Keratinocyte (primary cell): Measurements from ENCODE around the gene S100Z. TPM values are rescaled to one million over a fixed set of nuclear protein-coding genes. Genes with fewer than 3 reads are reported as not detected.

Source experiments
- DNase-seq: peaks from one replicate; pipeline ENCODE4 v3.0.0-alpha.2; 2011; ENCODE audit warnings: low read depth, missing footprints, low spot score
- FAIRE-seq: peaks from 2 replicates; lab custom pipeline; 2011; peaks lifted over from hg19 to GRCh38; lab: Jason Lieb, UNC
- H2AFZ ChIP-seq: 2 replicates; pipeline ENCODE4 v1.6.0; 2012; ENCODE audit warnings: low read length, control low read depth, inconsistent platforms; ENCODE audit not compliant: control insufficient read depth
- H3K27ac ChIP-seq: 2 replicates; pipeline ENCODE4 v1.5.1; 2011; ENCODE audit warnings: low read length; ENCODE audit not compliant: control insufficient read depth, insufficient read depth
- H3K27me3 ChIP-seq: 3 replicates; pipeline ENCODE4 v1.6.0; 2011; ENCODE audit warnings: low read length; ENCODE audit not compliant: control insufficient read depth, insufficient read depth; ENCODE audit errors: extremely low read depth
- H3K36me3 ChIP-seq, 2 experiments: 2 replicates in 1 of 2; 3 replicates in 1 of 2; pipeline ENCODE4 v1.5.1; 2011; ENCODE audit warnings: low read length in 2 of 2, mild to moderate bottlenecking in 1 of 2; ENCODE audit not compliant: control insufficient read depth in 2 of 2, insufficient read depth in 2 of 2; ENCODE audit errors: extremely low read depth in 1 of 2
- H3K4me1 ChIP-seq: 3 replicates; pipeline ENCODE4 v1.5.1; 2011; ENCODE audit warnings: low read length; ENCODE audit not compliant: control insufficient read depth, insufficient read depth; ENCODE audit errors: extremely low read depth
- H3K4me2 ChIP-seq: 3 replicates; pipeline ENCODE4 v1.6.0; 2011; ENCODE audit warnings: low read depth, low read length; ENCODE audit not compliant: control insufficient read depth, insufficient read depth; ENCODE audit errors: extremely low read depth
- H3K4me3 ChIP-seq, 3 experiments: fragments of 200-600 bp in 1 of 3; sonication (generic) in 1 of 3; 2 replicates in 2 of 3; 3 replicates in 1 of 3; pipeline ENCODE4 v1.5.1; 2011 to 2016; ENCODE audit warnings: low read length in 3 of 3, mild to moderate bottlenecking in 3 of 3, control low read depth in 2 of 3, inconsistent platforms in 1 of 3, low read depth in 1 of 3, mixed read lengths in 1 of 3, mixed run types in 1 of 3, moderate library complexity in 1 of 3; ENCODE audit not compliant: control insufficient read depth in 2 of 3, insufficient read depth in 2 of 3; ENCODE audit errors: extremely low read depth in 1 of 3
- H3K79me2 ChIP-seq: 2 replicates; pipeline ENCODE4 v1.6.0; 2012; ENCODE audit warnings: low read length; ENCODE audit not compliant: control insufficient read depth, insufficient read depth
- H3K9ac ChIP-seq: 3 replicates; pipeline ENCODE4 v1.6.0; 2011; ENCODE audit warnings: low read length; ENCODE audit not compliant: control insufficient read depth, insufficient read depth; ENCODE audit errors: extremely low read depth
- H3K9me1 ChIP-seq: 3 replicates; pipeline ENCODE4 v1.6.0; 2011; ENCODE audit warnings: low read length; ENCODE audit not compliant: control insufficient read depth, insufficient read depth; ENCODE audit errors: extremely low read depth
- H3K9me3 ChIP-seq: 2 replicates; pipeline ENCODE4 v1.5.1; 2012; ENCODE audit warnings: low read depth, low read length; ENCODE audit not compliant: control insufficient read depth
- H4K20me1 ChIP-seq: 3 replicates; pipeline ENCODE4 v1.6.0; 2011; ENCODE audit warnings: low read length; ENCODE audit not compliant: control insufficient read depth, insufficient read depth; ENCODE audit errors: extremely low read depth
- CTCF ChIP-seq, 3 experiments: IDR thresholded peaks in 1 of 3; conservative IDR thresholded peaks in 1 of 3; optimal IDR thresholded peaks in 1 of 3; 2 replicates in 2 of 3; 3 replicates in 1 of 3; pipeline versions ENCODE3 to v1.5.1; 2011; ENCODE audit warnings: low read length in 3 of 3, mild to moderate bottlenecking in 3 of 3, moderate library complexity in 2 of 3, control low read depth in 1 of 3, inconsistent platforms in 1 of 3; ENCODE audit not compliant: insufficient read depth in 2 of 3; ENCODE audit errors: extremely low read depth in 1 of 3
- EZH2 ChIP-seq: IDR thresholded peaks from one replicate; pipeline ENCODE4 v1.6.1; 2012; ENCODE audit warnings: inconsistent platforms, mild to moderate bottlenecking, low read length, moderate library complexity
- dilution Hi-C: fragments of 300-500 bp; cut with MboI; formaldehyde crosslinking; loops from one replicate; pipeline ENCODE4 v1.7.0; 2020; ENCODE audit warnings: low sequenced_read_pairs; ENCODE audit not compliant: extremely low pct_ligation_motif_present
- polyA plus RNA-seq, 5 experiments: library from polyadenylated mRNA; depleted of rRNA in 3 of 5; stranded (reverse) in 3 of 5; stranded (forward) in 1 of 5; unstranded in 1 of 5; fragments of >200 nt; gene quantifications; 1 replicate in 1 of 5; 2 replicates in 3 of 5; 3 replicates in 1 of 5; pipeline versions ENCODE4 v1.2.1 to v1.2.3, GENCODE V29; 2011 to 2012; ENCODE audit warnings: missing spikeins in 2 of 5, low read depth in 1 of 5, low replicate concordance in 1 of 5

The S100Z gene
- polyA plus RNA-seq, 1 donor (not counting 4 experiments of a cell fraction or from before 2014, with no cell fraction given) = not detected

GRCh38 chr5:76867827-76868693 is 18.2 kb downstream of the S100Z start:
- H3K27ac ChIP-seq = no peak overlapping the region
- H3K79me2 ChIP-seq = no peaks in the 10 kb centered on the region
- peaks cover 4% of the 10 kb centered on the region for H3K4me1 ChIP-seq
- DNase-seq = peak; percentile 45
- H3K9ac ChIP-seq = no peak overlapping the region
- dilution Hi-C loops = no loop called here
- TF ChIP-seq CTCF (optimal IDR thresholded peaks at IDR 0.05 in 1 of 3, IDR thresholded peaks at IDR 0.05 in 1 of 3, conservative IDR thresholded peaks at IDR 0.05 in 1 of 3; ENCODE audit: extremely low read depth in 1 of 3, insufficient read depth in 2 of 3, low read length in 3 of 3) = peak; percentile 71 to 80 (median 75)
- no peak for TF ChIP-seq EZH2
- H3K4me3 ChIP-seq = no peak overlapping the region
- H3K36me3 ChIP-seq = no peaks in the 10 kb centered on the region
- no peak overlapping the region for H2AFZ ChIP-seq
- no peaks in the 10 kb centered on the region for H4K20me1 ChIP-seq
- FAIRE-seq = peak; percentile 17
- peak overlapping the region; percentile 25 for H3K4me2 ChIP-seq
- H3K9me1 ChIP-seq = no peaks in the 10 kb centered on the region
- H3K9me3 ChIP-seq = no peaks in the 10 kb centered on the region
- H3K27me3 ChIP-seq = no peaks in the 10 kb centered on the region

- Histone ChIP-seq H3K27ac (no peak overlapping the region), H3K9ac (no peak overlapping the region), H4K20me1 (no peaks in the 10 kb centered on the region), H3K27me3 (no peaks in the 10 kb centered on the region), H3K4me1 (peaks cover 4% of the 10 kb centered on the region), H3K9me1 (no peaks in the 10 kb centered on the region), H3K4me2 (no peak overlapping the region), H3K9me3 (no peaks in the 10 kb centered on the region), H3K4me3 (no peak overlapping the region), H3K79me2 (no peaks in the 10 kb centered on the region), H3K36me3 (no peaks in the 10 kb centered on the region), H2AFZ (no peak overlapping the region)
- no peak for DNase-seq
- TF ChIP-seq CTCF (optimal IDR thresholded peaks at IDR 0.05 in 1 of 3, IDR thresholded peaks at IDR 0.05 in 1 of 3, conservative IDR thresholded peaks at IDR 0.05 in 1 of 3; ENCODE audit: extremely low read depth in 1 of 3, insufficient read depth in 2 of 3, low read length in 3 of 3) = no peak
- no peak for TF ChIP-seq EZH2
- dilution Hi-C loops = no loop called here
- no peak for FAIRE-seq
Measured at GRCh38 chr5:76870046-76870445, 20.2 kb downstream of the S100Z start.
